SH-SY5Y (cell line): ENCODE measurements around the gene TINAGL1.

Experiments used
- GATA2 ChIP-seq: IDR thresholded peaks from 2 replicates; pipeline ENCODE4 v1.6.1; 2011; ENCODE audit warnings: mild to moderate bottlenecking, low read depth, low read length
- GATA3 ChIP-seq: IDR thresholded peaks from 2 replicates; pipeline ENCODE4 v1.6.1; 2011; ENCODE audit warnings: low read depth, mild to moderate bottlenecking, low read length, moderate library complexity

Gene TINAGL1

DNA sequence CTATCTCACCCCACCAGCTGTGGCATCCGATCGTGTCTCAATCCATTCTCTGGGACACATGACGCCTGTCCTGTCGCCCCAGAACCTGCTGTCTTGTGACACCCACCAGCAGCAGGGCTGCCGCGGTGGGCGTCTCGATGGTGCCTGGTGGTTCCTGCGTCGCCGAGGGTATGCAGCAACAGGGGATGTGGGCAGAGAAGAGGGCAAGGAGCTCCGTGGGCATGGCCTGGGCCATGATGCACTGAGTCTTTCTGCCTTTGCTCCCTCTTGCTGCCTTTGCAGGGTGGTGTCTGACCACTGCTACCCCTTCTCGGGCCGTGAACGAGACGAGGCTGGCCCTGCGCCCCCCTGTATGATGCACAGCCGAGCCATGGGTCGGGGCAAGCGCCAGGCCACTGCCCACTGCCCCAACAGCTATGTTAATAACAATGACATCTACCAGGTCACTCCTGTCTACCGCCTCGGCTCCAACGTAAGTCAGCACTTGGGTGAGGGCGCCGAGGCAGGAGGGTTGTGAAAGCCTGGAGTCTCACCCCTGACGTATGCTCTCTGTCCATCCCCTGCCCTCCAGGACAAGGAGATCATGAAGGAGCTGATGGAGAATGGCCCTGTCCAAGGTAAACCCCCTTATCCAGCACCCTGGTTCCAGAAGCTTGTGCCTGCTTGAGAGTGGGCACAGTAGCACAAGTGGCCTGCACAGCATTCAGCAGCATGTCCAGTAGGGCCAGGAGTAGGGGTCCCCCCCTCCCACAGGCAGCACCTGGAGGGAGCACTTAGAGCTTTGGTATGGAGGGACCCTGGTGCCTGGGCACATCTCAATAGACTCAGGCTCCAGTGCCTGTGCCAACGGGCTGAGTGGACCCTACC lies 8.8 kb downstream of the TINAGL1 start:
- TF ChIP-seq GATA2 (no peak), GATA3 (no peak)

DNA sequence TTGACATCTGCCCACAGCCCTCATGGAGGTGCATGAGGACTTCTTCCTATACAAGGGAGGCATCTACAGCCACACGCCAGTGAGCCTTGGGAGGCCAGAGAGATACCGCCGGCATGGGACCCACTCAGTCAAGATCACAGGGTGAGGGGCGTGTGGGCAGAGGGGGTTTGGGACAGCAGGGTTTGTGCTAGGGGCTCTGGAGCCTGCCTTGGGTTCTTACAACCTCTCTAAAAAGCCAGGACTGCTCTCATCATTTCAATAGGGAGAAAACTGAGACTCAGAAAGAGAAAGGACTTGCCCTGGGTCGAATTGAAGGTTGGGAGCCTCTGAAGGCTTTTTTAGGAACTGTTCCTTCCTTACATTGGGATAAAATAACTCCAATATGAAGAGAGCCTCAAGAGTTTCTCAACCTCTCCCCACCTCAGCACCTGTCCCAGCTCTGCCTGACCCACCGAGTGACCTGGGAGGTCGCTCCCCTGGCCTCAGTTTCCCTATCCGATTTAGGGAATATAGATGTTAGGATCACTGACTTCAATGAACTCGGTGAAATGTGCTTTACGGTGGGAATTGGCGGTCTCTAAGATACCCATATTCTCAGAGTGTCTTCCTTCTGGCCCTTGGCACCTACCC lies 9.5 kb downstream of the TINAGL1 start:
- TF ChIP-seq GATA2: no peak
- TF ChIP-seq GATA3: no peak

DNA sequence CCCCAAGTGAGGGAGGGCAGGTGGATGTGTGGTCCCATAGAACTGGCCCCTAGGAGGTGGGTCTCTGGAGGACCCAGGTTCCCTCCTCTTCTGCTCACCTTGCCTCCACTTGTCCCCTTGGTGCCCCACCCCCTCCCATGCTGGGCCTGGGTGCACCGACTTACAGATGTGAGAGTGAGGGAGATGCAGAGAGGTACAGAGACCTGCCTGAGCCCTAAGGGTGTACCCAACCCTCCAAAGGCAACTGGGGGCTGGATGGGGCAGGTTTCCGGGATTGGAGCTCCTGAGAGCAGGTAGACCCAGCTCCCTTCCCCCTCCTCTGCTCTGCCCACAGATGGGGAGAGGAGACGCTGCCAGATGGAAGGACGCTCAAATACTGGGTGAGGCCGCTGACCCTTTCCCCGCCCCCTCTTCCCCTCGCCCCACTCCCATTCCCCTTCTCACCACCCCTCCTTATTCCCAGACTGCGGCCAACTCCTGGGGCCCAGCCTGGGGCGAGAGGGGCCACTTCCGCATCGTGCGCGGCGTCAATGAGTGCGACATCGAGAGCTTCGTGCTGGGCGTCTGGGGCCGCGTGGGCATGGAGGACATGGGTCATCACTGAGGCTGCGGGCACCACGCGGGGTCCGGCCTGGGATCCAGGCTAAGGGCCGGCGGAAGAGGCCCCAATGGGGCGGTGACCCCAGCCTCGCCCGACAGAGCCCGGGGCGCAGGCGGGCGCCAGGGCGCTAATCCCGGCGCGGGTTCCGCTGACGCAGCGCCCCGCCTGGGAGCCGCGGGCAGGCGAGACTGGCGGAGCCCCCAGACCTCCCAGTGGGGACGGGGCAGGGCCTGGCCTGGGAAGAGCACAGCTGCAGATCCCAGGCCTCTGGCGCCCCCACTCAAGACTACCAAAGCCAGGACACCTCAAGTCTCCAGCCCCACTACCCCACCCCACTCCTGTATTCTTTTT lies 10.3 kb downstream of the TINAGL1 start:
- TF ChIP-seq GATA3 (no peak), GATA2 (no peak)

DNA sequence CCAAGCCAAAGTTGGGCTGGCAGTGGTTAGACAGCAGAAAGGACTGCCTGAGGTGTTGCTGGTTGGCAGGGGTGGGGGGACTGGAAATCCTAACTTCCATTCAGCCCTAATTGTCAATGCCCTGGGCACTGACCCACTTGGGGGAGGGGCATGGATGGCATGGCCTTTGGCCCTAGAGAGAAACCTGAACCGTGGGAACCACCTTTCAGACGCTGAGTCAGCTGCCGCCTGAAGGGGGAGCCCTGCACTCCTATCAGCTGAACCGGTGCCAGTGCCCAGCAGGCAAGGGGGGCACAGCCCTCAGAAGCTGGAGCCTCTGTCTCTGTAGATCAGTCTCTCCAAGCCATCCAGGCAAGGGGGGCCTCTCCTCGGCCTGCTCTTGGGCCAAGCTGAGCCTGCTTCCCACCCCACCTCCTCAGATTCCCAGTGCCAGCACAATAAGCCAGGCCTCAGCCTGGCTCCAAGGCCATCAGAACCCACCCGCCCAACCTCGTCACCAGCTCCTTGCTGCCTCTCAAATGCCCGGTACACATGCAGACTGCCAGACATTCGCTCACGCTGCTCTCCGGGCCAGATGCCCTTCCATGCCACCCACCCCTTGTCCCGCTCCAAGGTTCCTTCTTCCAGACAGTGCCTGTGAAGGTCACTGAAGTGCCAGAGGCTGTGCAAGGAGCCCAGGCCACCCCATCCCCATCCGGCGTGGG lies 11.6 kb downstream of the TINAGL1 start:
- TF ChIP-seq GATA3 (no peak), GATA2 (no peak)

DNA sequence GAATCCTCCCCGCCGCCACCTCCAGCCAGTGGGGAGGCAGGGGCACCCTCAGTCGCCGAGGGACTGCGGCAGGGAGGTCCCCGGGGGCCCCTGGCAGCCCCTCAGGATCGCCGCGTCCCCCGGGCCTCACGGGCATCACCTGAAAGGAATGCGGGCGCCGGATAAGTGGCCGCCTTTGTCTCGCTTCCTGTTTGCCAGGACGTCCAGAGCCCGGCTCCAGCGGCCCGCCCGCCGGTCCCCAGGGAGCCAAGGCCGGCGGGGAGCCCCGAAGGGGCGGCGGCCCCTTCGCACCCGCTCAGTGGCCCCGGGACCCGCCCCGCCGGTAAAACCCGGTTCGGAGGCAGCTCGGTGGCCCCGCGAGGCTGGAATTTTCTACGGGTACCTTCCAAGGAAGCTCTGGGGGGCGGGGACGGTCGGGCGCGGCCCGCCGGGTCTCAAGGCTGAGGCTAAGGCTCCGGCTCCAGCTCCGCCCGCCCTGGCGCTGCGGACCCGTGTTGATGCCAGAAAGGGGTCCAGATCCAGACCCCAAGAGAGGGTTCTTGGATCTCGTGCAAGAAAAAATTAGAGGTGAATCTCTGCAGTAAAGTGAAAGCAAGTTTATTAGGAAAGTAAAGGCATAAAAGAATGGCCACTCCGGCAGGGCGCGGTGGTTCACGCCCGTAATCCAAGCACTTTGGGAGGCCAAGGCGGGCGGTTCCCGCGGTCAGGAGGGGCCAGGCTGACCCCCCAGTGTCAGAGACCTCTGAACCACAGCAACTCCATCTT lies 12.6 kb downstream of the TINAGL1 start:
- TF ChIP-seq GATA3: no peak
- no peak for TF ChIP-seq GATA2

DNA sequence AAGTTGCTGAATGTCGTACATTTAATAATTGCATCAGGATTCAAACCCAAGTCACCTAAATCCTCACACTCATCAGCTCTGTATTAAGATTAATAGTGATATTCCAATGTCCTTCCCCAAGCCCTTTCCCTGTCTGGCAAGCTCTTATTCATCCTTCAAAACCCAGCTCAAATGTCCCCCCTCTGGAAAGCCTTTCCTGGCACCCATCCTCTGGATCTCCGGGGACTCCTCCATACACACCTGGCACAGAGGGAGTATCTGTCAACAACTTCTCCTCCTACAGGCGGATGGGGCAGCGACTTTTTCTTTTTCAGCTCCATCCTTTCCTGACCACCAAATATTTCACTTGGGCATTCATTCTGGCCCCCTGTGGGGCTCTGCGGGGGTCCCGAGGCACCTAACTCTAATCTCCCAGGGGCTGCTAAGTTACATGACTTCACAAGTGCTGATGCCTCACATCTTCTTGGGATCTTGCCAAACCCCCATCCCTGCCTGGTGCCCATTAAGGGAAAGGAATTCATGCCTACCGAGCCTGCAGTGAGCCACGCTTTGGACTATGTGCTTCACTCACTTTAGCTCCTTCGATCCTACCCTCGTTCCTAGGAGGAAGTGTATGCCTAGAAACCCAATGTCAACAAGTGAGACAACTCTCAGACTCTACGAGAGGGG lies 15.2 kb downstream of the TINAGL1 start:
- TF ChIP-seq GATA3 (no peak), GATA2 (no peak)

DNA sequence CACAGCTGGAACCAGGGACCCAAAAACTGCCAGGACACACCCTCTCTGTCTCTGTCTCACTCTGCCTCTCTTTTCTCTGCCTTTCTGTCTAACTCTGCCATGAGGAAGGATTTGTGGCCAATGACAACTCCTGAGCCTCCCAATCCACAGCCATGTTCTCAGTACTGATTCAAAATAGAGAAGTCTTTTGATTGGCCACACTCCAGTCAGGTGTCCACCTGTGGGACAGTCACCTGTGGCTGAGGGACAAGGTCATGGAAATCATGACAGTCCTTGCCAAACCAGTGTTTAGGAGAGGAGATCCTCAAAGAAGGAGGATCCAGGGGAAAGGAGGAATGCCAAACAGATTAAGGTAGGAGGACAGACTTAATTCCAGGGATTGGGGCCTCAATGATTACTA lies 15.8 kb downstream of the TINAGL1 start:
- TF ChIP-seq GATA2 (no peak), GATA3 (no peak)

DNA sequence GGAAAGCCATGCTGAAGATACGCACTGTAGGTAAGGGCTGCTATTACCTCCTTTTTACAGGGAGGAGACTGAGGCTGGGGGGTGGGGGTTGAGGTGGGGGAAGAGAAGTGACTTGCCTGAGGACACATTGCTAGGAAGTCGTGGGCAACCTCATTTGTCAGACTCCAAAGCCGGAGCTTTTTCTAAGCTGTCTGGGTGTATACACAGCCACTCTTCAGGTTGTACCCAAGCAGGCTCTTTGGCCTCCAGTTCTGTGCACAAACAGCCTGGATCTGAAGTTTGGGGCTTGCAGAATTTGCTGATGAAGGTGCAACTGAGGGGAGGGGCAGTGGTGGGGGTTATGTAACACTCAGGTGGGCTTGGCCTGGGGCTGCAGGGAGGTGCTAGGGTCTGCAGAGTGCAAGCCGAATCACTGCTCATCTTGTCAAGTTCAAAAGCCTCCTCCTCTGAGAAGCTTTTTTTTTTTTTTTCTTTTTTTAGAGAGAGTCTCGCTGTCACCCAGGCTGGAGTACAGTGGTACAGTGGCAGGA lies 16.9 kb downstream of the TINAGL1 start:
- TF ChIP-seq GATA2 (no peak), GATA3 (no peak)

DNA sequence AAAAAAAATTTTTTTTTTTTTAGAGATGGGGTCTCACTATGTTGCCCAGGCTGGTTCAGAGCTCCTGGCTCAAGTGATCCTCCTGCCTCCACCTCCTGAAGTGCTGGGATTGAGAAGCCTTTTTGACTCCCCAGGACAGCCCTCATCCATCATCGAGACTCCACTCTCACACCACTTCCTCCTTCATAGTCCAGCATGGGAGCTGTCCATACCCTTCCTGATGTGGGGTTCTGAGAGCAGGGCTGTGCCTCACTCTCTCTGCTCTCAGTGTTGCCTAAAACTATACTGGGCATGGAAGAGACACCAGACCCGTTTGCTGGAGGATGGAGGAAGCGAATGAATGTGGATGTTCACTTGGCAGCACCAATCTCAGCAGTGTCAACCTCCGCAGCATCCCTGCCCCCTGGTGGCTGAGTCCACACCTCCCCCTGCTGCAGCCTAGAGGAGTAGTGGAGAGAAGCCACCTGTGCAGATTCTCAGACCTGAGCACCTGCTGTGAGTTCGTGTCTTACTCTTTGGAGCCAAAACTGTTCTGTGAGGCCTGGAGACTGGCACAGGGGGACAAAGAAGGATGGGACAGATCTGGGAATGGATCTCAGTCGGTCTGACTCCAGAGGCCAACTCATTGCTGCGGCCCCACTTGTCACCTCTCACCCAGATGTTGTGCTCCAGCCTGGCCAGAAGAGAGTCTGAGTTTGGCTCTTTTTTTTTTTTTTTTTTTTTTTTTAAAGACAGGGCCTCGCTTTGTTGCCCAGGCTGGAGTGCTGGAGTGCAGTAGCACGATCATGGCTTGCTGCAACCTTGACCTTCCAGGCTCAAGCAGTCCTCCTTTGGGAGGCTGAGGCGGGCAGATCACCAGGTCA lies 17.7 kb downstream of the TINAGL1 start:
- TF ChIP-seq GATA3 (no peak), GATA2 (no peak)

DNA sequence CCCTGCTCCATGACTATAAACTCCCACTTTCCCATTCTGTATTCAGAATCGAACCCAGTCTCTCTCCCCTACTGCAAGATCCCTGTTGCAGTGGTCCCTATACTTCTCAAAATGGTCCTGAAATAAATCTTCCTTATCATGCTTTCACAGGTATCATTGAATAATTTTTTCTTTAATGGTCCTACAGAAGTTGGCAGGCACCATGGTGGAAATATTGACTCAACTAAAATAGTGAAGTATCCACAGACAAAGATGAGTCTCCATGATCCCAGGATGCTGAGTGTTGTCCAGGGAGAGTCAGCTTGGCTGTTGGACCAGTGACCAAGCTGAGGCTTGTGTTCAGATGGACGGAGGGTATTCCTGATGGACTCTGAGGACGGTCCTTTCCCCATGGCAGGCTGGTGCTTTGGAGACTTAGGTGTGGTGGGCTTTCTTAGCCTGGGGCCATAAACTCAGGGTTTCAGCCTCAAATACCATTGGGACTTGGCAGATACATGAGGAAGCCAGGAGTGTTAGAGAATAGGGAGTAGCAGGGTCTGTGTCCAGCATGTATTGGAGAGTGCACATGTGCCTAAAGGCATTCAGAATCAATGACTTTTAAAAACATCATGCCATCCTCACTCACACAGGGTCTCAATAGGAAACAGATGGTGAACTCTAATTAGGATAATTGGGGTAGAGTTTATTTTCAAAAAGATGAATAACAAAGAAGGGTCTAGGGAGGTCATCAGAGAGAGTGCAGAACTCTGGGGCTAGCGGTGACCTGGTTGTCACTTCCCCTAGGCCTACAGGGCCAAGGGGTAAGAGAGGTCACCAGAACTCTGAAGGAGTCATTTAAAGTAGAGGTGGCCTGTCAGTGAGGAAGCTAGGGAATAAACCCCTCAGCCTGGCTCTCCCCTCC lies 19.8 kb downstream of the TINAGL1 start:
- TF ChIP-seq GATA3 (no peak), GATA2 (no peak)
